ENCODE results near the gene SENP6. TPM values are rescaled to one million over a fixed set of nuclear protein-coding genes. Genes with fewer than 3 reads are reported as not detected.
"Not testable (repeated sequence)": the region's sequence is repeated elsewhere in the genome, so short reads cannot be mapped to it uniquely, and the experiment has no call there.

Gene SENP6
- total RNA-seq, 1 experiment from 2014 or later = 116 TPM

DNA sequence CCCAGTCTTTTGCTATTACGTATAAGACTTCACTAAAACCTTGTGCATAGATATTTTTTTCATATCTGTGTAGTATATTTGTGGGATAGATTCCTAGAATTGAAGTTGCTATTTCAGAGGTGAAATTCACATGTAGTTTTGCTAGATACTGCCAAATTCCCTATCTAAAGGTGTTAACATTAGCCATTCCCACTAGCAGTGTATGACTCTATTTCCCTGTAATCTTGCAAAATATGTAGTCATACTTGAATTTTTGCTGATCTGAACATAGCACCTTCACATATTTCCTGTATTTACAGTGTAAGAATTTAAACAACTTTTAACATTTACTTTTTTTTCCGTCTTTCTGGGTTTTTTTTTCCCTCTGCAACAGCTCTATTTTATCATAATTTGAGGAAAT is 24.9 kb downstream of the SENP6 start:
- H3K4ac ChIP-seq (ENCODE audit: low read depth, low read length) = no peak overlapping the region

DNA sequence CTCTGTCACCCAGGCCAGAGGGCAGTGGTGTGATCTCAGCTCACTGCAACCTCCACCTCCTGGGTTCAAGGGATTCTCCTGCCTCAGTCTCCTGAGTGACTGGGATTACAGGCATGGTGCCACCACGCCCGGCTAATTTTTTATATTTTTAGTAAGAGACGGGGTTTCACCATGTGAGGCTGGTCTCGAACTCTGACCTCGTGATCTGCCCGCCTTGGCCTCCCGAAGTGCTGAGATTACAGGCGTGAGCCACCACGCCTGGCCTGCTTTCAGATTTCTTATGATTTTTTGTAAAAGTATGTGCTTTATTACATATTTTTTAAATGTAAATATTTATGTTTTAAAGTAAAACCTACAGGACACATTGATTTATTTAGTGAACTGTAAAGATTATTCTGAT is 26.0 kb downstream of the SENP6 start:
- not testable (repeated sequence) for H3K27ac Mint-ChIP-seq; H3K14ac ChIP-seq (ENCODE audit: insufficient read depth, low read length); H3K27me3 Mint-ChIP-seq (ENCODE audit: low read depth); H4K5ac ChIP-seq (ENCODE audit: insufficient read length, low read depth, low read length); H2BK120ac ChIP-seq (ENCODE audit: low read depth, low read length, poor library complexity, severe bottlenecking); H2BK12ac ChIP-seq (ENCODE audit: insufficient read length, low read depth, low read length); H3K4me1 Mint-ChIP-seq; H4K20me1 ChIP-seq (ENCODE audit: control insufficient read depth, insufficient read depth, insufficient read length); H3K4me2 ChIP-seq (ENCODE audit: insufficient read depth, insufficient read length, low read length); H3K23me2 ChIP-seq (ENCODE audit: insufficient read length, low read depth, low read length, poor library complexity, severe bottlenecking); H2AFZ ChIP-seq (ENCODE audit: low read length); H3K56ac ChIP-seq (ENCODE audit: insufficient read length, low read depth, low read length); H3T11ph ChIP-seq (ENCODE audit: low read length); DNase-seq; H3K4me3 Mint-ChIP-seq; H2BK20ac ChIP-seq (ENCODE audit: low read depth, low read length, poor library complexity, severe bottlenecking); H2AK5ac ChIP-seq (ENCODE audit: insufficient read length, low read length); H3K27ac ChIP-seq (ENCODE audit: insufficient read length, low read depth, low read length); H2BK5ac ChIP-seq (ENCODE audit: insufficient read length, low read length); H3K23ac ChIP-seq (ENCODE audit: insufficient read length, low read depth, low read length); H3K9ac ChIP-seq (ENCODE audit: extremely low read depth, insufficient read length, low read length); H2BK15ac ChIP-seq (ENCODE audit: low read depth, low read length); H4K8ac ChIP-seq (replicated peaks; ENCODE audit: insufficient read length, low read depth, low read length); H4K91ac ChIP-seq (ENCODE audit: insufficient read length, low read depth, low read length); H3K4me1 ChIP-seq (ENCODE audit: insufficient read depth, low read length); H3K79me1 ChIP-seq (ENCODE audit: insufficient read depth, low read depth, low read length, poor library complexity, severe bottlenecking); H3K4ac ChIP-seq (ENCODE audit: low read depth, low read length); H3K27me3 ChIP-seq (ENCODE audit: insufficient read depth, low read length); H3K9me3 ChIP-seq (ENCODE audit: control insufficient read depth, low read depth, low read length); H3K9me3 Mint-ChIP-seq; H3K18ac ChIP-seq (ENCODE audit: insufficient read length, low read depth, low read length); H3K79me2 ChIP-seq (ENCODE audit: insufficient read depth, low read length)
- H3K36me3 Mint-ChIP-seq (ENCODE audit: insufficient read depth in 1 of 3, low read depth in 3 of 3) = peaks cover 5 to 53% (median 44%) of the 10 kb centered on the region in 3 experiments; a peak in 6 of 7 replicates
- no CpG with 5 or more reads among the region's 9 CpGs for WGBS (ENCODE audit: extremely low coverage, insufficient read length, low lambda C conversion rate)

More for the DNA sequence above, 24.9 kb downstream of the SENP6 start:
- Mint-ChIP-seq H3K9me3 (no peaks in the 10 kb centered on the region), H3K27me3 (ENCODE audit: low read depth) (no peaks in the 10 kb centered on the region), H3K36me3 (ENCODE audit: insufficient read depth in 1 of 3, low read depth in 3 of 3) (peaks cover 3 to 58% (median 50%) of the 10 kb centered on the region in 3 experiments; a peak in 6 of 7 replicates), H3K27ac (no peak overlapping the region), H3K4me3 (no peak overlapping the region), H3K4me1 (peaks cover 2 to 6% of the 10 kb centered on the region in 2 experiments; a peak in 2 of 4 replicates)
- H3K4me1 ChIP-seq (ENCODE audit: insufficient read depth, low read length) = no peaks in the 10 kb centered on the region
- TF ChIP-seq, protein P1, sequence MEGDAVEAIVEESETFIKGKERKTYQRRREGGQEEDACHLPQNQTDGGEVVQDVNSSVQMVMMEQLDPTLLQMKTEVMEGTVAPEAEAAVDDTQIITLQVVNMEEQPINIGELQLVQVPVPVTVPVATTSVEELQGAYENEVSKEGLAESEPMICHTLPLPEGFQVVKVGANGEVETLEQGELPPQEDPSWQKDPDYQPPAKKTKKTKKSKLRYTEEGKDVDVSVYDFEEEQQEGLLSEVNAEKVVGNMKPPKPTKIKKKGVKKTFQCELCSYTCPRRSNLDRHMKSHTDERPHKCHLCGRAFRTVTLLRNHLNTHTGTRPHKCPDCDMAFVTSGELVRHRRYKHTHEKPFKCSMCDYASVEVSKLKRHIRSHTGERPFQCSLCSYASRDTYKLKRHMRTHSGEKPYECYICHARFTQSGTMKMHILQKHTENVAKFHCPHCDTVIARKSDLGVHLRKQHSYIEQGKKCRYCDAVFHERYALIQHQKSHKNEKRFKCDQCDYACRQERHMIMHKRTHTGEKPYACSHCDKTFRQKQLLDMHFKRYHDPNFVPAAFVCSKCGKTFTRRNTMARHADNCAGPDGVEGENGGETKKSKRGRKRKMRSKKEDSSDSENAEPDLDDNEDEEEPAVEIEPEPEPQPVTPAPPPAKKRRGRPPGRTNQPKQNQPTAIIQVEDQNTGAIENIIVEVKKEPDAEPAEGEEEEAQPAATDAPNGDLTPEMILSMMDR (conservative IDR thresholded peaks at IDR 0.05) = no peak
- no peak overlapping the region for H4K8ac ChIP-seq (replicated peaks; ENCODE audit: insufficient read length, low read depth, low read length)
- no peak overlapping the region for H2AFZ ChIP-seq (ENCODE audit: low read length)
- H3K56ac ChIP-seq (ENCODE audit: insufficient read length, low read depth, low read length) = no peak overlapping the region
- H3K9ac ChIP-seq (ENCODE audit: extremely low read depth, insufficient read length, low read length) = no peak overlapping the region
- no peak overlapping the region for H3K27ac ChIP-seq (ENCODE audit: insufficient read length, low read depth, low read length)
- H3K4me2 ChIP-seq (ENCODE audit: insufficient read depth, insufficient read length, low read length) = no peak overlapping the region
- no peaks in the 10 kb centered on the region for H3K9me3 ChIP-seq (ENCODE audit: control insufficient read depth, low read depth, low read length)
- H2BK12ac ChIP-seq (ENCODE audit: insufficient read length, low read depth, low read length) = no peak overlapping the region
- H3K27me3 ChIP-seq (ENCODE audit: insufficient read depth, low read length) = no peaks in the 10 kb centered on the region
- no peak overlapping the region for H2BK20ac ChIP-seq (ENCODE audit: low read depth, low read length, poor library complexity, severe bottlenecking)
- H3K14ac ChIP-seq (ENCODE audit: insufficient read depth, low read length) = no peak overlapping the region
- H3K79me2 ChIP-seq (ENCODE audit: insufficient read depth, low read length) = no peaks in the 10 kb centered on the region; the same call in 1 of the 2 replicates
- DNase-seq = no peak
- H3T11ph ChIP-seq (ENCODE audit: low read length) = no peak overlapping the region
- no peak overlapping the region for H3K23ac ChIP-seq (ENCODE audit: insufficient read length, low read depth, low read length)
- no peak overlapping the region for H4K91ac ChIP-seq (ENCODE audit: insufficient read length, low read depth, low read length)
- peaks cover 4% of the 10 kb centered on the region for H3K79me1 ChIP-seq (ENCODE audit: insufficient read depth, low read depth, low read length, poor library complexity, severe bottlenecking)
- no CpG with 5 or more reads among the region's 2 CpGs for WGBS (ENCODE audit: extremely low coverage, insufficient read length, low lambda C conversion rate)
- no peak overlapping the region for H2BK5ac ChIP-seq (ENCODE audit: insufficient read length, low read length)
- H2AK5ac ChIP-seq (ENCODE audit: insufficient read length, low read length) = no peak overlapping the region
- no peak overlapping the region for H2BK15ac ChIP-seq (ENCODE audit: low read depth, low read length)
- H3K18ac ChIP-seq (ENCODE audit: insufficient read length, low read depth, low read length) = no peak overlapping the region
- H2BK120ac ChIP-seq (ENCODE audit: low read depth, low read length, poor library complexity, severe bottlenecking) = no peak overlapping the region
- H3K23me2 ChIP-seq (ENCODE audit: insufficient read length, low read depth, low read length, poor library complexity, severe bottlenecking) = no peaks in the 10 kb centered on the region
- no peaks in the 10 kb centered on the region for H4K20me1 ChIP-seq (ENCODE audit: control insufficient read depth, insufficient read depth, insufficient read length)
- no peak overlapping the region for H4K5ac ChIP-seq (ENCODE audit: insufficient read length, low read depth, low read length)

Measured in H9 (cell line).